MM.1S (cell line): ENCODE results near the gene CPT1B.

Source experiments
- DNase-seq: peaks from one replicate; pipeline ENCODE4 v3.0.0-alpha.2; 2015
- H2AFZ ChIP-seq: fragments of 300-600 bp; sonication (generic); 2 replicates; pipeline ENCODE4 v1.6.0; 2016; ENCODE audit warnings: antibody characterized with exemption, low read length
- H3F3A ChIP-seq: fragments of 300-600 bp; sonication (generic); 2 replicates; pipeline ENCODE4 v1.6.1; 2016; ENCODE audit warnings: mild to moderate bottlenecking, antibody characterized with exemption, low read length, moderate library complexity, mixed read lengths; ENCODE audit not compliant: insufficient read depth
- H3K27ac ChIP-seq: fragments of 300-600 bp; sonication (generic); 2 replicates; pipeline ENCODE4 v1.5.1; 2016; ENCODE audit warnings: mild to moderate bottlenecking, low read length
- H3K27me3 ChIP-seq: fragments of 300-600 bp; sonication (generic); replicated peaks from 2 replicates; pipeline ENCODE4 v1.6.0; 2016; ENCODE audit warnings: low read length; ENCODE audit not compliant: insufficient read depth
- H3K36me3 ChIP-seq: fragments of 300-600 bp; sonication (generic); replicated peaks from 2 replicates; pipeline ENCODE4 v1.6.1; 2016; ENCODE audit warnings: mild to moderate bottlenecking, low read length, mixed read lengths; ENCODE audit not compliant: insufficient read depth
- H3K4me1 ChIP-seq: fragments of 300-600 bp; sonication (generic); 2 replicates; pipeline ENCODE4 v1.6.1; 2016; ENCODE audit warnings: low read length, mixed read lengths
- H3K4me2 ChIP-seq: fragments of 300-600 bp; sonication (generic); 2 replicates; pipeline ENCODE4 v1.6.0; 2016; ENCODE audit warnings: low read depth, low read length
- H3K4me3 ChIP-seq: fragments of 300-600 bp; sonication (generic); 2 replicates; pipeline ENCODE4 v1.5.1; 2016; ENCODE audit warnings: low read length, mixed read lengths
- H3K79me2 ChIP-seq: fragments of 300-600 bp; sonication (generic); 2 replicates; pipeline ENCODE4 v1.6.1; 2016; ENCODE audit warnings: mixed run types, low read length, mixed read lengths
- H3K9ac ChIP-seq: fragments of 300-600 bp; sonication (generic); 2 replicates; pipeline ENCODE4 v1.6.1; 2016; ENCODE audit warnings: low read length, mixed read lengths
- H3K9me2 ChIP-seq: fragments of 300-600 bp; sonication (generic); replicated peaks from 2 replicates; pipeline ENCODE4 v1.6.1; 2016; ENCODE audit warnings: mild to moderate bottlenecking, low read length, mixed read lengths; ENCODE audit not compliant: insufficient read depth
- H3K9me3 ChIP-seq: fragments of 300-600 bp; sonication (generic); replicated peaks from 2 replicates; pipeline ENCODE4 v1.6.1; 2016; ENCODE audit warnings: mild to moderate bottlenecking, low read length, mixed read lengths; ENCODE audit not compliant: insufficient read depth
- H4K20me1 ChIP-seq: fragments of 300-600 bp; sonication (generic); 2 replicates; pipeline ENCODE4 v1.6.1; 2016; ENCODE audit warnings: mild to moderate bottlenecking, low read length, moderate library complexity, mixed read lengths; ENCODE audit not compliant: insufficient read depth
- CTCF ChIP-seq: fragments of 300-600 bp; sonication (generic); IDR thresholded peaks from 2 replicates; pipeline ENCODE4 v1.5.1; 2016; ENCODE audit warnings: antibody characterized with exemption, low read length, mixed read lengths
- EZH2 ChIP-seq: fragments of 300-600 bp; sonication (generic); optimal IDR thresholded peaks from 2 replicates; pipeline ENCODE3; 2017; ENCODE audit warnings: low read depth, mild to moderate bottlenecking, antibody characterized with exemption, low read length, mixed read lengths
- EZH2phosphoT487 ChIP-seq: fragments of 300-600 bp; sonication (generic); IDR thresholded peaks from 2 replicates; pipeline ENCODE4 v1.6.1; 2018; ENCODE audit warnings: antibody characterized with exemption, low read length

The CPT1B gene

GRCh38 chr22:50556703-50557102 is 21.5 kb downstream of the CPT1B start:
- Histone ChIP-seq H3K9ac (no peak overlapping the region), H3K4me2 (no peak overlapping the region), H4K20me1 (no peaks in the 10 kb centered on the region), H3K79me2 (no peaks in the 10 kb centered on the region), H2AFZ (no peak overlapping the region), H3K4me1 (no peaks in the 10 kb centered on the region), H3K9me2 (no peaks in the 10 kb centered on the region), H3F3A (no peaks in the 10 kb centered on the region), H3K36me3 (no peaks in the 10 kb centered on the region), H3K27ac (no peak overlapping the region), H3K9me3 (no peaks in the 10 kb centered on the region), H3K4me3 (no peak overlapping the region), H3K27me3 (peaks cover 4% of the 10 kb centered on the region; the same call in 1 of the 2 replicates)
- no peak for TF ChIP-seq EZH2phosphoT487
- TF ChIP-seq CTCF, result no peak
- TF ChIP-seq EZH2, result no peak
- no peak for DNase-seq

GRCh38 chr22:50553310-50553709 is 24.9 kb downstream of the CPT1B start:
- Histone ChIP-seq H3K4me1 (no peaks in the 10 kb centered on the region), H3K79me2 (no peaks in the 10 kb centered on the region), H3K27me3 (peaks cover 12% of the 10 kb centered on the region), H3K4me3 (no peak overlapping the region), H3K9ac (no peak overlapping the region), H3K9me2 (no peaks in the 10 kb centered on the region), H4K20me1 (no peaks in the 10 kb centered on the region), H3K4me2 (no peak overlapping the region), H2AFZ (no peak overlapping the region), H3K36me3 (no peaks in the 10 kb centered on the region), H3F3A (no peaks in the 10 kb centered on the region), H3K27ac (no peak overlapping the region), H3K9me3 (no peaks in the 10 kb centered on the region)
- no peak for DNase-seq
- TF ChIP-seq EZH2phosphoT487, result no peak
- no peak for TF ChIP-seq CTCF
- TF ChIP-seq EZH2, result no peak

GRCh38 chr22:50551160-50551752 is 27.0 kb downstream of the CPT1B start:
- Histone ChIP-seq H3K9ac (no peak overlapping the region), H3K4me1 (no peaks in the 10 kb centered on the region), H3K9me3 (no peaks in the 10 kb centered on the region), H3K79me2 (no peaks in the 10 kb centered on the region), H2AFZ (no peak overlapping the region), H3K27me3 (peaks cover 22% of the 10 kb centered on the region), H3K4me2 (no peak overlapping the region), H3K9me2 (no peaks in the 10 kb centered on the region), H3K4me3 (no peak overlapping the region), H4K20me1 (no peaks in the 10 kb centered on the region), H3K36me3 (no peaks in the 10 kb centered on the region), H3K27ac (no peak overlapping the region), H3F3A (no peaks in the 10 kb centered on the region)
- no peak for DNase-seq
- no peak for TF ChIP-seq CTCF
- TF ChIP-seq EZH2phosphoT487, result no peak
- TF ChIP-seq EZH2, result no peak
